Smooth muscle cell (in vitro differentiated cells): Measurements from ENCODE around the gene WDR7. TPM values are rescaled to one million over a fixed set of nuclear protein-coding genes. Genes with fewer than 3 reads are reported as not detected.

ENCODE experiments used
- DNase-seq: peaks from one replicate; lab custom pipeline; 2025; ENCODE audit not compliant: unreplicated experiment; lab: John Stamatoyannopoulos, UW
- H2AFZ ChIP-seq: fragments of 200-600 bp; sonication (generic); 2 replicates; pipeline ENCODE4 v1.6.0; 2016; ENCODE audit warnings: antibody characterized with exemption, low read depth, mild to moderate bottlenecking
- H3F3A ChIP-seq: fragments of 200-600 bp; sonication (generic); 2 replicates; pipeline ENCODE4 v1.6.0; 2017; ENCODE audit warnings: antibody characterized with exemption, low read depth
- H3K27ac ChIP-seq: fragments of 200-600 bp; sonication (generic); 2 replicates; pipeline ENCODE4 v1.5.1; 2016; ENCODE audit warnings: low read depth, mild to moderate bottlenecking
- H3K27me3 ChIP-seq: fragments of 200-600 bp; sonication (generic); 2 replicates; pipeline ENCODE4 v1.6.1; 2016; ENCODE audit warnings: low read depth, mild to moderate bottlenecking
- H3K36me3 ChIP-seq: fragments of 200-600 bp; sonication (generic); 2 replicates; pipeline ENCODE4 v1.5.1; 2016; ENCODE audit warnings: low read depth
- H3K4me1 ChIP-seq: fragments of 200-600 bp; sonication (generic); 2 replicates; pipeline ENCODE4 v1.5.1; 2016; ENCODE audit warnings: low read depth
- H3K4me2 ChIP-seq: fragments of 200-600 bp; sonication (generic); 2 replicates; pipeline ENCODE4 v1.6.0; 2016; ENCODE audit warnings: mild to moderate bottlenecking
- H3K4me3 ChIP-seq: fragments of 200-600 bp; sonication (generic); 2 replicates; pipeline ENCODE4 v1.5.1; 2016; ENCODE audit warnings: mild to moderate bottlenecking
- H3K79me2 ChIP-seq: fragments of 200-600 bp; sonication (generic); 2 replicates; pipeline ENCODE4 v1.6.0; 2016; ENCODE audit warnings: low read depth, mild to moderate bottlenecking
- H3K9ac ChIP-seq: fragments of 200-600 bp; sonication (generic); 2 replicates; pipeline ENCODE4 v1.6.0; 2016; ENCODE audit warnings: low read depth
- H3K9me3 ChIP-seq: fragments of 200-600 bp; sonication (generic); replicated peaks from 2 replicates; pipeline ENCODE4 v1.5.1; 2016; ENCODE audit warnings: low read depth
- H4K20me1 ChIP-seq: fragments of 200-600 bp; sonication (generic); 2 replicates; pipeline ENCODE4 v1.6.0; 2016; ENCODE audit warnings: low read depth
- CTCF ChIP-seq: fragments of 200-600 bp; sonication (generic); IDR thresholded peaks from 2 replicates; pipeline ENCODE4 v1.5.1; 2017; ENCODE audit warnings: borderline replicate concordance, mild to moderate bottlenecking, antibody characterized with exemption; ENCODE audit not compliant: insufficient read depth, poor library complexity, severe bottlenecking
- WGBS: methylation state at CpG from one replicate; pipeline ENCODE4 v1.1.7; 2016; ENCODE audit warnings: low lambda C conversion rate; 5-methylcytosine and 5-hydroxymethylcytosine counted together
- polyA plus RNA-seq: library from polyadenylated mRNA; unstranded; fragments of >200 nt; fragmentation: Nextera tagmentation; extraction: Ambion mirVana; gene quantifications from 2 replicates; pipeline ENCODE4 v1.2.1, GENCODE V29; 2016
- total RNA-seq: library from RNA; depleted of rRNA; stranded (reverse); fragments of >200 nt; gene quantifications from 2 replicates; pipeline ENCODE4 v1.2.3, GENCODE V29; 2014

Gene WDR7
- total and polyA plus RNA-seq, 2 experiments from 2014 or later: 5.3 to 9.2 TPM

DNA sequence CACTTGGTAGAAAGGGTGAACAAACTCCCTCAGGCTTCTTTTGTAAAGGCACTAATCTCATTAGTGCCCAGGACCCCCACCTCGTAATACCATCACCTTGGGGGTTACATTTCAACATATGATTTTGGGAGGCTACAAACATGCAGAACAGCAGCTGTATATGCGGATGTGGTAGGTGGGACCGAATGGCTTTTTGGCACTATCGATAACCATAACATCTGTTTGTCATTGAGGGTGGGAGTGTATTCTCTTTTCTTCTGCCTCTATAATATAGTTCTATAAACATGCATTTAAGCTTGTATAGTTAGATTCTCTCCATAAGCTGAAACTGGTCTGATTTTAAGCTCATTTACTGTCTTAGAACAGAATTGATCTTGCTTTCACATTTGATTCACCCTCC, 256.6 kb downstream of the WDR7 start:
- DNase-seq: no peak
- H3K27me3 ChIP-seq: no peaks in the 10 kb centered on the region
- TF ChIP-seq CTCF: no peak
- no peak overlapping the region for H3K9ac ChIP-seq
- H3K79me2 ChIP-seq: no peaks in the 10 kb centered on the region
- no peaks in the 10 kb centered on the region for H4K20me1 ChIP-seq
- H3K27ac ChIP-seq: no peak overlapping the region
- H3K36me3 ChIP-seq: no peaks in the 10 kb centered on the region
- H3K4me1 ChIP-seq: peaks cover 6% of the 10 kb centered on the region
- H3K9me3 ChIP-seq: no peaks in the 10 kb centered on the region
- no peak overlapping the region for H3K4me2 ChIP-seq
- H3F3A ChIP-seq: no peaks in the 10 kb centered on the region
- WGBS: 97% methylated on average over 4 of the region's 4 CpGs
- H3K4me3 ChIP-seq: no peak overlapping the region
- no peak overlapping the region for H2AFZ ChIP-seq

DNA sequence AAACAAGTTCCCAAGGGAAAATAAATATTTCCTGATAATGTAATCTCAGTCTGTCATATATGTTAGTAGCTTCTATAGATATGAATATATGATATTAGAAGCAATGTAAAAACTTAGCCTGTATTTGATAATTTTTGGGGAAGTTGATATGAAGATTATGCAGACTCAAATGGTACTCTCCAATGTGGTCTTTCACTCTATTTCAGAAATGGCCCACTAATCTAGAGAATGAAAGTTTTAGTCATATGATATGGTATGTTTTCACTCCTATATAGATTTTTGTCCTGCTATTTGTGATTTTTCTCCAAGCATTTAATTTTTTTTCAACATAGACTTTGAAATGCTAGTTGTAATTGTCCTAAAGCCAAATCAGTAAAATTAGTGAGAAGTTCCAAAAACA, 259.1 kb downstream of the WDR7 start:
- no peaks in the 10 kb centered on the region for H4K20me1 ChIP-seq
- H3K4me2 ChIP-seq: no peak overlapping the region
- H3F3A ChIP-seq: no peaks in the 10 kb centered on the region
- peaks cover 6% of the 10 kb centered on the region for H3K4me1 ChIP-seq
- no peaks in the 10 kb centered on the region for H3K36me3 ChIP-seq
- H3K4me3 ChIP-seq: no peak overlapping the region
- DNase-seq: no peak
- H3K79me2 ChIP-seq: no peaks in the 10 kb centered on the region
- no peak for TF ChIP-seq CTCF
- no peaks in the 10 kb centered on the region for H3K9me3 ChIP-seq
- no peak overlapping the region for H2AFZ ChIP-seq
- no peak overlapping the region for H3K9ac ChIP-seq
- no peak overlapping the region for H3K27ac ChIP-seq
- no peaks in the 10 kb centered on the region for H3K27me3 ChIP-seq

GRCh38 chr18:56910967-56911366, 259.8 kb downstream of the WDR7 start:
- peaks cover 6% of the 10 kb centered on the region for H3K4me1 ChIP-seq
- H4K20me1 ChIP-seq: no peaks in the 10 kb centered on the region
- no peaks in the 10 kb centered on the region for H3K9me3 ChIP-seq
- DNase-seq: no peak
- H3F3A ChIP-seq: no peaks in the 10 kb centered on the region
- no peaks in the 10 kb centered on the region for H3K79me2 ChIP-seq
- no peak for TF ChIP-seq CTCF
- WGBS: 24% methylated on average over 4 of the region's 4 CpGs
- H3K27ac ChIP-seq: no peak overlapping the region
- H3K4me2 ChIP-seq: no peak overlapping the region
- H3K27me3 ChIP-seq: no peaks in the 10 kb centered on the region
- H2AFZ ChIP-seq: no peak overlapping the region
- no peak overlapping the region for H3K4me3 ChIP-seq
- H3K36me3 ChIP-seq: no peaks in the 10 kb centered on the region
- no peak overlapping the region for H3K9ac ChIP-seq

DNA sequence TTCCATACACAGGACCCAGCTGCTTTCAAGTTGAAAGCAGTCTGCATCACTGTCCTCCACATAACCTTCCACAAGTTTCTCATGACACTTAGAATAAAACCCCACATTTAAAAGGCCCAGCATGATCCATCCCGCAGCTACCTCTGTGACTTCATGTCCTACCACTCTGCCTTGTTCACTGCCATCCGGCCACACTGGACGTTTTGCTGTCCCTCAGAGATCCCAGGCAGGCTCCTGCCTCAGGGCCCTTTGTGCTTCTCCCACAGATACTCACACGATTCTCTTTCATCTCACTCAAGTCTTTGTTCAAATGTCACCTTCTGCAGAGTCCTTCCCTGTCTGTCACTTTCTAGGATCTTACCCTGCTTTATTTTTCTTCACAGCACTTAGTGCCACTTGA, 262.8 kb downstream of the WDR7 start:
- no peak for DNase-seq
- H3K79me2 ChIP-seq: no peaks in the 10 kb centered on the region
- H3K27me3 ChIP-seq: no peaks in the 10 kb centered on the region
- 75% methylated on average over 4 of the region's 4 CpGs for WGBS
- no peak overlapping the region for H3K4me3 ChIP-seq
- H3K9ac ChIP-seq: no peak overlapping the region
- no peak overlapping the region for H3K27ac ChIP-seq
- no peaks in the 10 kb centered on the region for H4K20me1 ChIP-seq
- no peak overlapping the region for H2AFZ ChIP-seq
- H3K36me3 ChIP-seq: no peaks in the 10 kb centered on the region
- H3F3A ChIP-seq: no peaks in the 10 kb centered on the region
- TF ChIP-seq CTCF: no peak
- peaks cover 6% of the 10 kb centered on the region for H3K4me1 ChIP-seq
- no peaks in the 10 kb centered on the region for H3K9me3 ChIP-seq
- H3K4me2 ChIP-seq: no peak overlapping the region
